DND-41 (cell line): ENCODE measurements around the gene SEMA5A.

Source experiments
- CTCF ChIP-seq: IDR thresholded peaks from 2 replicates; pipeline ENCODE4 v1.5.1; 2012; ENCODE audit warnings: borderline replicate concordance, low read length, moderate library complexity, mild to moderate bottlenecking; ENCODE audit not compliant: poor library complexity, severe bottlenecking; ENCODE audit errors: extremely low read depth
- EZH2 ChIP-seq: IDR thresholded peaks from 3 replicates; pipeline ENCODE4 v1.6.1; 2012; ENCODE audit warnings: borderline replicate concordance, low read depth, mild to moderate bottlenecking, moderate library complexity, low read length, inconsistent platforms; ENCODE audit not compliant: severe bottlenecking

GRCh38 chr5:9375756-9376155 lies 170.1 kb downstream of the SEMA5A start:
- TF ChIP-seq CTCF (no peak), EZH2 (no peak)
